GM18870 (cell line): Measurements from ENCODE around the gene CEMIP.

Experiments used
- ATAC-seq: cut with Tn5 transposase; IDR thresholded peaks from one replicate; pipeline ENCODE4 v1.9.1; 2021; ENCODE audit warnings: moderate library complexity; ENCODE audit not compliant: unreplicated experiment

The CEMIP gene

GRCh38 chr15:80920271-80920699 is 141.1 kb downstream of the CEMIP start:
- ATAC-seq: no peak

- ATAC-seq: no peak
Measured at GRCh38 chr15:80921736-80922410, 142.7 kb downstream of the CEMIP start.

- no peak for ATAC-seq
Measured at GRCh38 chr15:80923668-80924067, 144.5 kb downstream of the CEMIP start.

GRCh38 chr15:80924278-80924677 is 145.1 kb downstream of the CEMIP start:
- ATAC-seq: no peak

- no peak for ATAC-seq
Measured at GRCh38 chr15:80925597-80926059, 146.5 kb downstream of the CEMIP start.

- ATAC-seq: no peak
Measured at GRCh38 chr15:80926126-80926525, 147.0 kb downstream of the CEMIP start.

GRCh38 chr15:80929225-80929624 is 150.1 kb downstream of the CEMIP start:
- ATAC-seq: no peak

- no peak for ATAC-seq
Measured at GRCh38 chr15:80929689-80930088, 150.5 kb downstream of the CEMIP start.

- ATAC-seq: no peak
Measured at GRCh38 chr15:80931191-80931590, 152.0 kb downstream of the CEMIP start.

GRCh38 chr15:80931721-80932512 is 152.7 kb downstream of the CEMIP start:
- no peak for ATAC-seq

GRCh38 chr15:80932513-80932815 is 153.3 kb downstream of the CEMIP start:
- ATAC-seq: no peak

GRCh38 chr15:80932989-80933388 is 153.8 kb downstream of the CEMIP start:
- no peak for ATAC-seq

GRCh38 chr15:80934761-80935221 is 155.6 kb downstream of the CEMIP start:
- ATAC-seq: no peak

- ATAC-seq: no peak
Measured at GRCh38 chr15:80936288-80937078, 157.3 kb downstream of the CEMIP start.

GRCh38 chr15:80937718-80938117 is 158.5 kb downstream of the CEMIP start:
- ATAC-seq: no peak

GRCh38 chr15:80939216-80939615 is 160.0 kb downstream of the CEMIP start:
- no peak for ATAC-seq

GRCh38 chr15:80940331-80940730 is 161.2 kb downstream of the CEMIP start:
- no peak for ATAC-seq

GRCh38 chr15:80940851-80941250 is 161.7 kb downstream of the CEMIP start:
- ATAC-seq: no peak

GRCh38 chr15:80942266-80942665 is 163.1 kb downstream of the CEMIP start:
- no peak for ATAC-seq

- ATAC-seq: no peak
Measured at GRCh38 chr15:80942746-80943565, 163.8 kb downstream of the CEMIP start.

- no peak for ATAC-seq
Measured at GRCh38 chr15:80944818-80945217, 165.6 kb downstream of the CEMIP start.
